HL-60 (cell line): ENCODE measurements around the gene RAB15.

ENCODE experiments used
- GABPA ChIP-seq: IDR thresholded peaks from 2 replicates; pipeline ENCODE4 v1.6.1; 2012; ENCODE audit warnings: low read depth
- POLR2AphosphoS5 ChIP-seq: IDR thresholded peaks from 2 replicates; pipeline ENCODE4 v1.6.1; 2012; ENCODE audit warnings: low read depth
- SPI1 ChIP-seq: IDR thresholded peaks from 2 replicates; pipeline ENCODE4 v1.6.1; 2012; ENCODE audit warnings: low read depth, mild to moderate bottlenecking, borderline replicate concordance
- TF ChIP-seq, protein P1 (sequence below): IDR thresholded peaks from one replicate; pipeline ENCODE4 v1.5.1; 2011; ENCODE audit warnings: low read length, control low read depth, inconsistent platforms; ENCODE audit not compliant: insufficient read depth
- TF ChIP-seq, protein P2 (sequence below): IDR thresholded peaks from 2 replicates; pipeline ENCODE4 v1.6.1; 2012; ENCODE audit warnings: low read depth; ENCODE audit not compliant: insufficient replicate concordance

DNA sequence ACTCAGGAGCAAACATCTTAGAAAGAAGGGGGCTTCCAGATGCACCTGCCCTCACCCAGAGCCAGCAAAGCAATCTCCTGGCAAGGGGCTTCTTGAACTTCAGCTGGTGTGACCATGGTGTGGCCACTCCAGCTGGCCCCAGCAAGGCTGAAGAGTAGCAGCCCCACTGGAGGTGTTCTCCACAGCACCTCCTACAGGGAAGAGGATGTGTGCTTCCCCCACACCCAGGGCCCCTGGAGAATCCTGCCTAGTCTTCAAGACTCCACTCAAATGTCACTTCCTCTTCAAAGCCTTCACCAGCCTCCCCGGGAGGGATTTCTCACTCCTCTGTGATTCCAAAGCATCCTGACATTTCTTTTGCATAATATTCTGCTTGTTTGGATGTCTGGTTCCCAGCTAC lies 8.5 kb downstream of the RAB15 start:
- TF ChIP-seq, protein P1, sequence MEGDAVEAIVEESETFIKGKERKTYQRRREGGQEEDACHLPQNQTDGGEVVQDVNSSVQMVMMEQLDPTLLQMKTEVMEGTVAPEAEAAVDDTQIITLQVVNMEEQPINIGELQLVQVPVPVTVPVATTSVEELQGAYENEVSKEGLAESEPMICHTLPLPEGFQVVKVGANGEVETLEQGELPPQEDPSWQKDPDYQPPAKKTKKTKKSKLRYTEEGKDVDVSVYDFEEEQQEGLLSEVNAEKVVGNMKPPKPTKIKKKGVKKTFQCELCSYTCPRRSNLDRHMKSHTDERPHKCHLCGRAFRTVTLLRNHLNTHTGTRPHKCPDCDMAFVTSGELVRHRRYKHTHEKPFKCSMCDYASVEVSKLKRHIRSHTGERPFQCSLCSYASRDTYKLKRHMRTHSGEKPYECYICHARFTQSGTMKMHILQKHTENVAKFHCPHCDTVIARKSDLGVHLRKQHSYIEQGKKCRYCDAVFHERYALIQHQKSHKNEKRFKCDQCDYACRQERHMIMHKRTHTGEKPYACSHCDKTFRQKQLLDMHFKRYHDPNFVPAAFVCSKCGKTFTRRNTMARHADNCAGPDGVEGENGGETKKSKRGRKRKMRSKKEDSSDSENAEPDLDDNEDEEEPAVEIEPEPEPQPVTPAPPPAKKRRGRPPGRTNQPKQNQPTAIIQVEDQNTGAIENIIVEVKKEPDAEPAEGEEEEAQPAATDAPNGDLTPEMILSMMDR, result no peak
- TF ChIP-seq, protein P2, sequence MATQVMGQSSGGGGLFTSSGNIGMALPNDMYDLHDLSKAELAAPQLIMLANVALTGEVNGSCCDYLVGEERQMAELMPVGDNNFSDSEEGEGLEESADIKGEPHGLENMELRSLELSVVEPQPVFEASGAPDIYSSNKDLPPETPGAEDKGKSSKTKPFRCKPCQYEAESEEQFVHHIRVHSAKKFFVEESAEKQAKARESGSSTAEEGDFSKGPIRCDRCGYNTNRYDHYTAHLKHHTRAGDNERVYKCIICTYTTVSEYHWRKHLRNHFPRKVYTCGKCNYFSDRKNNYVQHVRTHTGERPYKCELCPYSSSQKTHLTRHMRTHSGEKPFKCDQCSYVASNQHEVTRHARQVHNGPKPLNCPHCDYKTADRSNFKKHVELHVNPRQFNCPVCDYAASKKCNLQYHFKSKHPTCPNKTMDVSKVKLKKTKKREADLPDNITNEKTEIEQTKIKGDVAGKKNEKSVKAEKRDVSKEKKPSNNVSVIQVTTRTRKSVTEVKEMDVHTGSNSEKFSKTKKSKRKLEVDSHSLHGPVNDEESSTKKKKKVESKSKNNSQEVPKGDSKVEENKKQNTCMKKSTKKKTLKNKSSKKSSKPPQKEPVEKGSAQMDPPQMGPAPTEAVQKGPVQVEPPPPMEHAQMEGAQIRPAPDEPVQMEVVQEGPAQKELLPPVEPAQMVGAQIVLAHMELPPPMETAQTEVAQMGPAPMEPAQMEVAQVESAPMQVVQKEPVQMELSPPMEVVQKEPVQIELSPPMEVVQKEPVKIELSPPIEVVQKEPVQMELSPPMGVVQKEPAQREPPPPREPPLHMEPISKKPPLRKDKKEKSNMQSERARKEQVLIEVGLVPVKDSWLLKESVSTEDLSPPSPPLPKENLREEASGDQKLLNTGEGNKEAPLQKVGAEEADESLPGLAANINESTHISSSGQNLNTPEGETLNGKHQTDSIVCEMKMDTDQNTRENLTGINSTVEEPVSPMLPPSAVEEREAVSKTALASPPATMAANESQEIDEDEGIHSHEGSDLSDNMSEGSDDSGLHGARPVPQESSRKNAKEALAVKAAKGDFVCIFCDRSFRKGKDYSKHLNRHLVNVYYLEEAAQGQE, result no peak
- TF ChIP-seq SPI1 (no peak), POLR2AphosphoS5 (no peak), GABPA (no peak)
